ENCODE results near the gene EYS.

DNA sequence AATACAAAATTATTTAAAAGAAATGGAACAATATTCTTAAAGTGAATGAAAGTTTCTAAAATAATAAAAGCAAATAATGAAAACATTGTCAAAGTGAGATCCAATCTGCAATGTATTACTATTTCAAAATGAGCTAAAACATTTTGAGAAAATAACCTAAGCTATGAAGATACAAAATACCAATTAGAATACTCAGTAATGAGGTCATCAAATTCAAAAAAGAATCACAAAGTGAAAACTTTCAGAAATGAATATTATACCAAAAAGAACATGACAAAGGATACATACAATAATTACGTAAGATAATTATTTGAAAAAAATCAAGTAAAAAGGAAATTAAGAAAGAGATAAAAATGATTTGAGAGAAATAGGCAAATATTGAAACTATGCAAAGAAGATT, 634.5 kb downstream of the EYS start:
- TF ChIP-seq POLR2AphosphoS5 (IDR thresholded peaks at IDR 0.05; ENCODE audit: low read depth, low read length), result no peak
- no peak for TF ChIP-seq SIN3A (IDR thresholded peaks at IDR 0.05; ENCODE audit: borderline replicate concordance, insufficient read depth, low read length)
- TF ChIP-seq TAF1 (IDR thresholded peaks at IDR 0.05; ENCODE audit: borderline replicate concordance, insufficient read depth, low read length), result no peak
- TF ChIP-seq FOXP2 (optimal IDR thresholded peaks at IDR 0.05; ENCODE audit: borderline replicate concordance, extremely low read depth, extremely low read length, insufficient read depth), result no peak
